DOHH2 (cell line): ENCODE measurements around the gene IL17A.

ENCODE experiments used
- H3F3A ChIP-seq: fragments of 200-600 bp; sonication (generic), shearing (Covaris generic); 2 replicates; pipeline ENCODE4 v1.6.0; 2016; ENCODE audit warnings: antibody characterized with exemption, mild to moderate bottlenecking; ENCODE audit not compliant: control insufficient read depth, insufficient read depth
- H3K27ac ChIP-seq: fragments of 200-600 bp; sonication (generic); 2 replicates; pipeline ENCODE4 v1.5.1; 2014; ENCODE audit warnings: low read depth, mild to moderate bottlenecking, low read length, moderate library complexity
- H3K27me3 ChIP-seq: fragments of 200-600 bp; sonication (generic); 2 replicates; pipeline ENCODE4 v1.6.1; 2014; ENCODE audit warnings: mild to moderate bottlenecking, low read length, mixed read lengths; ENCODE audit not compliant: control insufficient read depth
- H3K36me3 ChIP-seq: fragments of 200-600 bp; sonication (generic); 2 replicates; pipeline ENCODE4 v1.6.1; 2014; ENCODE audit warnings: mild to moderate bottlenecking, low read length, moderate library complexity, mixed read lengths; ENCODE audit not compliant: control insufficient read depth
- H3K4me1 ChIP-seq: fragments of 200-600 bp; sonication (generic); 2 replicates; pipeline ENCODE4 v1.6.1; 2014; ENCODE audit warnings: mild to moderate bottlenecking, low read length, mixed read lengths; ENCODE audit not compliant: control insufficient read depth
- H3K4me2 ChIP-seq: fragments of 200-600 bp; sonication (generic); 2 replicates; pipeline ENCODE4 v1.6.0; 2014; ENCODE audit warnings: mild to moderate bottlenecking, low read length, moderate library complexity
- H3K4me3 ChIP-seq: fragments of 200-600 bp; sonication (generic); 2 replicates; pipeline ENCODE4 v1.5.1; 2014; ENCODE audit warnings: mild to moderate bottlenecking, low read length, mixed read lengths
- H3K79me2 ChIP-seq: fragments of 200-600 bp; sonication (generic); 2 replicates; pipeline ENCODE4 v1.6.1; 2014; ENCODE audit warnings: mild to moderate bottlenecking, low read length, mixed read lengths; ENCODE audit not compliant: control insufficient read depth
- H3K9me2 ChIP-seq: fragments of 200-600 bp; sonication (generic); replicated peaks from 2 replicates; pipeline ENCODE4 v1.6.1; 2014; ENCODE audit warnings: mild to moderate bottlenecking, low read length, mixed read lengths; ENCODE audit not compliant: control insufficient read depth
- H3K9me3 ChIP-seq: fragments of 200-600 bp; sonication (generic); 2 replicates; pipeline ENCODE4 v1.6.1; 2014; ENCODE audit warnings: antibody characterized with exemption, low read length, mixed read lengths; ENCODE audit not compliant: control insufficient read depth, insufficient read depth
- H4K20me1 ChIP-seq: fragments of 200-600 bp; sonication (generic); 2 replicates; pipeline ENCODE4 v1.6.0; 2014; ENCODE audit warnings: low read depth, mild to moderate bottlenecking, antibody characterized with exemption, low read length, moderate library complexity; ENCODE audit not compliant: control insufficient read depth, insufficient read depth
- CTCF ChIP-seq: fragments of 200-600 bp; sonication (generic); IDR thresholded peaks from one replicate; pipeline ENCODE4 v1.5.1; 2014; ENCODE audit warnings: antibody characterized with exemption, mild to moderate bottlenecking, low read depth, low read length; ENCODE audit not compliant: poor library complexity, severe bottlenecking
- EZH2phosphoT487 ChIP-seq: fragments of 200-600 bp; sonication (generic); IDR thresholded peaks from 2 replicates; pipeline ENCODE4 v1.6.1; 2017; ENCODE audit warnings: borderline replicate concordance, mild to moderate bottlenecking, antibody characterized with exemption, low read length, moderate library complexity, mixed read lengths

Gene IL17A

DNA sequence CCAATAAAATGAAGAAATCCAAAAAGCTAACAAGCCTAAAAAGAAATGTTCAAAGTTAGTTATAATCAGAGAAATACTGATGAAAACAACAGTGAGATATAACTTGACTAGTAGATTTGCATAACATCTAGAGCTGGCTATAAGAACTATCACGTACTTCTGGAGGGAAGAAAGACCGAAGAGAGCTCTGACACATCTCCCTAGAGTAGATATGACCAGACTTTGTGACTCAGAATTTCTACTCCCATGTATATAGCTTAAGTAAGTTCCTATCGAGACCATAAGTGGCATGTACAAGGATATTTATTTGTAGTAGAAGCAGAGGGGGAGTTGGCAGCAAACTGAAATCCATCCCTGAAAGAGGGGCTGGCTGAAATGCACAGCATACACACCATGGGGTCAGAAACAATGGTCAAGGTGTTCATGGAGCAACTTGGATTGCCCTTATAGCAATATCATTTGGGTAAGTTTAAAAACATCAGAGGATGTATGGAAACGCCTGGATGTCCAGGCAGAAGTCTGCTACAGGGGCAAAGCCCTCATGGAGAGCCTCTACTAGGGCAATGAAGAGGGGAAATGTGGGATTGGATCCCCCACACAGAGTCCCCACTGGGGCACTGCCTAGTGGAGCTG lies 25.6 kb upstream of the IL17A start:
- Histone ChIP-seq H3K79me2 (no peaks in the 10 kb centered on the region), H3K27ac (no peak overlapping the region), H3F3A (no peaks in the 10 kb centered on the region), H3K4me3 (no peak overlapping the region), H4K20me1 (no peaks in the 10 kb centered on the region), H3K4me1 (peaks cover 3% of the 10 kb centered on the region; the same call in 1 of the 2 replicates), H3K9me2 (no peaks in the 10 kb centered on the region), H3K27me3 (peaks cover 15% of the 10 kb centered on the region), H3K9me3 (peaks cover 6% of the 10 kb centered on the region; the same call in 1 of the 2 replicates), H3K4me2 (no peak overlapping the region), H3K36me3 (no peaks in the 10 kb centered on the region)
- TF ChIP-seq CTCF (no peak), EZH2phosphoT487 (no peak)

DNA sequence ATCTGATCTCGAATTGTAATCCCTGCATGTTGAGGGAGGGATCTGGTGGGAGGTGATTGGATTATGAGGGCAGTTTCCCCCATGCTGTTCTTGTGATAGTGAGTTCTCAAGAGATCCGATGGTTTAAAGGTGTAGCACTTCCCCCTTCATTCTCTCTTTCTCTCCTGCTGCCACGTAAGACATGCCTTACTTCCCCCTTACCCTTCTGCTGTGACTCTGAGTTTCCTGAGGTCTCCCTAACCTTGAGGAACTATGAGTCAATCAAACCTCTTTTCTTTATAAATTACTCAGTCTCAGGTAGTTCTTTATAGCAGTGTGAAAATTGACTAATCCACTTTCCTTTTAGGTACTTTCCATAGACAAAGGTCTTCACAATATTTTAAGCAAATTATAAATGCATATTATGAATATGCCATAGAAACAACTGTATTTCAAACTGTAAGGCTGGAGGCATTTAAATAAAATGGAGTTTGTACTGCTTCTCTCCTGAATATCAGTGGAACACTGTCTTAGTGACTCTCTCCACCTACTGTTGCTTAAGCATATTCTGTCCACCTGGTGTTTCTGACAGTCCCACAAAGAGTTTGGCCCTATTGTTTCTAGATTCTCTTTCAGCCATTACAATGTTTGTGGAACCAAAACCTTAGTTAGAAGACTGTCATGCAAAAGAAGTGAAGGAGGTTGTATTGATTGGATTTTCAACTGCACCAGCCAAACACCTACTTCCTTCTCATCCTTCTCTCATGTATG lies 24.3 kb upstream of the IL17A start:
- Histone ChIP-seq H3K4me3 (no peak overlapping the region), H3K27me3 (peaks cover 10% of the 10 kb centered on the region), H3K9me3 (peaks cover 6% of the 10 kb centered on the region; the same call in 1 of the 2 replicates), H3F3A (no peaks in the 10 kb centered on the region), H3K79me2 (no peaks in the 10 kb centered on the region), H3K27ac (no peak overlapping the region), H3K4me1 (no peaks in the 10 kb centered on the region), H4K20me1 (no peaks in the 10 kb centered on the region), H3K9me2 (no peaks in the 10 kb centered on the region), H3K36me3 (no peaks in the 10 kb centered on the region), H3K4me2 (no peak overlapping the region)
- TF ChIP-seq EZH2phosphoT487: no peak
- TF ChIP-seq CTCF: no peak

DNA sequence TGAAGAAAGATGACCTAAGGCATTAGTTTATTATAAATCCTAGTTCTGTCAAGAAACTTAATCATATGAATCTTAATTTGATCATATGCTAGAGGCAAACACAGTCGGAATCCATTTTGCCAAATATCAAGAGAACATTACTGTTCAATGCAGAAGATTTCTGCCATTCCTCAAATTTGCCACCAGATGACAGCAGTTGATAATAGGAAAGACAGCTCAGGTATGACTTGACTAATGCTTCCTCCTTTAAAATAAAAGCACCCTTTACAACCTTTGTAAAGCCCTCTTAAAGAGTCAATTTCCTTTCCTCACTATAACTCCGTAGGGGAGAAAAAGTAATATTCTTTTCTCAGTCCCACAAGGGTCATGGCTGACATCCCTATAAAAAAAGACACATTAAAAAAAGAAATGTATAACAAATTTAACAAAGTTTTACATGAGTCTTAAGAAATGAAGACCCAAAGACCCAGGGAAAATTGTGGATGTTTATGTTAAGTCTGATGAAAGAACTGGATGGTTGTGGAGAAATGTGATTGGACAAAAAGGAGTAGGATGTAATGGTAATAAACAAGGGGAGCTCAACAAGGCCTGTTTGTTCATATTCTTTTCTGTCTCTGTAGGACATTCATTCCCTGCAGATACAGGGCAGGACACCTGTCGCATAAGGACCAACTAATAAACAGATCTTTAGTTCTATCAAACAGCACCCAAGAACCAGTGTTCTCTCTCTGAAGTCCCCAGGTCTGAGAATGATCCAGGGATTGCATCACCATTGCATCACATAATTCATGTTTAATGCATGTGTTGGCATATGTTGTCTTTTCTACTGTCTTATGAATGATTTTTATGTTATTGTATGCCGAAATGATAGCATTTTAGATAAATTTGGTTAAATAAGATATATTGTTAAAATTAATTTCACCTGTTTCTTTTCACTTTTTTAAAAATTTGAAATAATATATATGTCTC lies 23.0 kb upstream of the IL17A start:
- Histone ChIP-seq H3F3A (no peaks in the 10 kb centered on the region), H3K9me3 (peaks cover 6% of the 10 kb centered on the region; the same call in 1 of the 2 replicates), H3K27ac (no peak overlapping the region), H3K4me1 (no peaks in the 10 kb centered on the region), H3K79me2 (no peaks in the 10 kb centered on the region), H4K20me1 (no peaks in the 10 kb centered on the region), H3K4me2 (no peak overlapping the region), H3K27me3 (peaks cover 7% of the 10 kb centered on the region; the same call in 1 of the 2 replicates), H3K4me3 (no peak overlapping the region), H3K36me3 (no peaks in the 10 kb centered on the region), H3K9me2 (no peaks in the 10 kb centered on the region)
- TF ChIP-seq EZH2phosphoT487 (no peak), CTCF (peak; percentile 53)
